ENCODE results near the gene NDOR1. TPM values are rescaled to one million over a fixed set of nuclear protein-coding genes. Genes with fewer than 3 reads are reported as not detected.
A peak's percentile ranks its signal among the peaks of the same experiment; 100 is the strongest.

NDOR1 gene
- total RNA-seq, 3 donors from 2014 or later = 45.2 to 53.7 (median 50.5) TPM

GRCh38 chr9:137194909-137195308 is 10.6 kb upstream of the NDOR1 start:
- peaks cover 7% of the 10 kb centered on the region for H3K4me1 Mint-ChIP-seq (ENCODE audit: low read depth)
- H3K9me3 Mint-ChIP-seq = no peaks in the 10 kb centered on the region
- no peak overlapping the region for H3K4me3 Mint-ChIP-seq
- ATAC-seq = no peak
- peaks cover 2% of the 10 kb centered on the region for H3K36me3 Mint-ChIP-seq (ENCODE audit: insufficient read depth)
- H3K27me3 Mint-ChIP-seq (ENCODE audit: low read depth) = no peaks in the 10 kb centered on the region
- no peak for DNase-seq

DNA sequence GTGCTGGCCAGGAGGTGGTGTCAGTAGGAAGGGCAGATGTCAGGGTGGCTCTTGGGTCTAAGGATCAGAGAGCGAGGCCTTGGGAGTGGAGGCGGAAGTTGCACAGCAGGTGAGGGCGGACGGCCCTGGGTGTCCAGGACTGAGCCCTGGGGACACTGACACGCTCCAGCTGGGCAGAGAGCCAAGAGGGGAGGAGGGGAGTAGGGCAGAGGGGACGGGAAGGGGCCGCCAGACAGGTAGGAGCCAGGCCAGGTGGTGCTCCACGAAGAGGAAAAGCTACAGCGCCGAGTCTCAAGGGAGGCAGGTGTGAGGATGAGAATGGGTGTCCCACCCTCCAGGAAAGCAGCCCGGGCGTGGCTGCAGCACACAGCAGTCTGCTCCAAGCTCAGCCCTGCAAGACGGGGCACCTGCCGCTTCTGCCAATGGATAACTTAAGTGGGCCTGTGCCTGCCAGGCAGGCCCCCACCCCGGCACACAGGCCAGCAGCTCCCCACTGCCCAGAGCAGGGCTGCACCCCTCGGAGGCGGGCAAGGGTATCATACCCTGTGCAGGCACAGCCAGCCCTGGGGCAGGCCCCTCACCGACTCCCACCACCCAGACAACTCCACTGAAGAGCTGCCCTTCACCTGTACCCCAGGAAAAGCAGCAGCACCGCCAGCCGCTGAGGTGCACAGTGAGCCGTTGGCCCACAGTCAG is 9.8 kb upstream of the NDOR1 start:
- H3K4me3 Mint-ChIP-seq = no peak overlapping the region
- H3K9me3 Mint-ChIP-seq = no peaks in the 10 kb centered on the region
- no peak for DNase-seq
- peaks cover 4% of the 10 kb centered on the region for H3K4me1 Mint-ChIP-seq (ENCODE audit: low read depth)
- peaks cover 2% of the 10 kb centered on the region for H3K36me3 Mint-ChIP-seq (ENCODE audit: insufficient read depth)
- no peak for ATAC-seq
- H3K27me3 Mint-ChIP-seq (ENCODE audit: low read depth) = no peaks in the 10 kb centered on the region

DNA sequence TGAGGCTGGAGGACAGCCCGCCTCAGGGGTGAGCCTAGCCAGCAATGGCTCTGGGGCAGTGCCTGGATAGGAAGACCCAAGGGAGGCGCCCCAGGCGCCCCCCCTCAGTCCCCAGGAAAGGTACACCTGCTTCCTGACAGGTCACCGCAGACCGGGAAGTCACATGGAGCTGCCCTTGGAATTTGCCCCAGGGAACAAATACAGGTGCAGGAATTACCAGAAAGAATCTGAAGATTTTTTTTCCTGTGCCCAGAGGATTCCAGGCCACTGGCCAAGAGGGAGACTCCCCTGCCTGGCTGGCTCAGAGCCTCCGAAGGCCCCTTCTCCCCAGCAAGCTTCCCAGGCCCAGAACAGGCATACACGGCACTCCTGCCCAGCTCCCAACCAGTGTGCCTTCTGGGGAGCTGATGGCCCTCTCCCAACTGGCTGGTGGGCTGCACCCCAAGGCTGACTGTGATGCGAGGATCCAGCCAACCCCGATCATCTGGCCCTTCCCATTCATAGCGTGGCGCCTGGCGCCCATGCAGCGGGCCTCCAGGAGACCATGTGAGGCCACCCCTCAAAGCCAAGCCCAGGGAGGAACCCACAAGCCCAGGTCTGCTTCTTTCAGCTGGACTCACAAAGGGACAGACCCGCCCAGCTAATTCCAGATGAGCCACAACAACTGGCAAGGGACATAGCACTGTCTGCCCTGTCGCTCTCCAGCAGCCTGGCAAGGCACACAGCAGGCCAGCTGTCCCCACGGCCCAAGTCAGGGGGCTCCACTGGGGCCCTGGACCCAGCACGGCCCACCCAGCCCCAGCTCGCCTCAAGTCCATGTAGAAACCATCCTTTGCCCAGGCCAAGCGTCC is 7.2 kb upstream of the NDOR1 start:
- Mint-ChIP-seq H3K9me3 (no peaks in the 10 kb centered on the region), H3K36me3 (ENCODE audit: insufficient read depth) (no peaks in the 10 kb centered on the region), H3K4me1 (ENCODE audit: low read depth) (peaks cover 13% of the 10 kb centered on the region), H3K27me3 (ENCODE audit: low read depth) (no peaks in the 10 kb centered on the region), H3K4me3 (peak overlapping the region; percentile 52)
- ATAC-seq = no peak
- DNase-seq = no peak

DNA sequence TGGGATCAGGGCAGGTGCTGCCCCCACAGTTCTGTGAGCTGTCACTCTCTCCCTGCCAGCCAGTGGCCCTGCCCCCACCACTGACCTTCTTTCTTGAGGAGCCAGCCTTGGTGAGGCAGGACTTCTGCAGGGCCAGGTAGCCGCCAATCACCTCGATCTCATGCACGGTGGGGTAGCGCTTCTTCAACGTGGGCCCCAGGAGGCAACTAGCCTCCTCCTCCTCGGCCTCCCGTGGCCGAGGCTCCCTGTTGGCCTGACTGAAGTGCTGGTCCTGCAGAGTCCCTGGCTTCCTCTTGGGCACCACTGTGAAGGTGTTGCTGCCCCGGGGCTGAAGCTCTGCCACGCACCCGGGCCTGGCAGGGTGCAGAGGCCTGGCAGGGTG is 6.6 kb upstream of the NDOR1 start:
- Mint-ChIP-seq H3K4me1 (ENCODE audit: low read depth) (peaks cover 13% of the 10 kb centered on the region), H3K36me3 (ENCODE audit: insufficient read depth) (no peaks in the 10 kb centered on the region), H3K27me3 (ENCODE audit: low read depth) (no peaks in the 10 kb centered on the region), H3K9me3 (no peaks in the 10 kb centered on the region), H3K4me3 (peak overlapping the region; percentile 83)
- ATAC-seq (no peak), DNase-seq (no peak)

DNA sequence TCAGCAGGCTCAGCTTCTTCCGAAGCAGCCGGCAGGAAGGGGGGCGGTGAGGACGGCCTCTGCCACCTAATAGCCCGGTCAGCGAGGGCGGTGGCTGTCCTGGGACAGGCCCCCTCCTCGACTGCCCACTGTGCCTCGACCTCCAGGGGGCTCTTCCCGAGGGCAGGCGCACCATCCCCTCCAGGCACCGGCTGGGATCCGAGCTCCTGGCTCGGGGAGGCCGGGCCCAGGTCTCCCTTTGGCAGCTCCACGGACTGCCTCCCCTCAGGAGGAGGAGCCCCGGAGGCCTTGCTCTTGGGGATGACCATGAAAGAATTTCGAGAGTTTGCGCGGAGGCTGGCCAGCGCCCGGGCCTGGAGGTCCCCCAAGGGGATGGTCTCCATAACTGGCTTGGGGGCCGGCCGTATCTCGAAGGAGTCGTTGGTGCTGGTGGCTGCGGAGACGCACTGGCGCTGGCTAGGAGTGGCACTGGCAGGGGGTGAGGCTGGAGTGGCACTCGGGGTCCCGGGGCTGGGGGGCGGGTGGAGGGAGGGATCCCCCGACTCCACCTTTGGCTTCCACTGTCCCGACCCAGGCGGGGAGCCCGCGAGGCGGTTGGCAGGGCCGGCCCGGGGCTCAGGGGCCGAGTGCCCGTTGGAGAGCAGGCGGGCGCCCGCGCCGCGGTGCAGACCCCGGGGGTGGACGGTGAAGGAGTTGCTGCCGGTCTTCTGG is 5.9 kb upstream of the NDOR1 start:
- Mint-ChIP-seq H3K36me3 (ENCODE audit: insufficient read depth) (no peaks in the 10 kb centered on the region), H3K27me3 (ENCODE audit: low read depth) (no peaks in the 10 kb centered on the region), H3K9me3 (no peaks in the 10 kb centered on the region), H3K4me3 (peak overlapping the region; percentile 83), H3K4me1 (ENCODE audit: low read depth) (peaks cover 18% of the 10 kb centered on the region)
- no peak for DNase-seq
- no peak for ATAC-seq

DNA sequence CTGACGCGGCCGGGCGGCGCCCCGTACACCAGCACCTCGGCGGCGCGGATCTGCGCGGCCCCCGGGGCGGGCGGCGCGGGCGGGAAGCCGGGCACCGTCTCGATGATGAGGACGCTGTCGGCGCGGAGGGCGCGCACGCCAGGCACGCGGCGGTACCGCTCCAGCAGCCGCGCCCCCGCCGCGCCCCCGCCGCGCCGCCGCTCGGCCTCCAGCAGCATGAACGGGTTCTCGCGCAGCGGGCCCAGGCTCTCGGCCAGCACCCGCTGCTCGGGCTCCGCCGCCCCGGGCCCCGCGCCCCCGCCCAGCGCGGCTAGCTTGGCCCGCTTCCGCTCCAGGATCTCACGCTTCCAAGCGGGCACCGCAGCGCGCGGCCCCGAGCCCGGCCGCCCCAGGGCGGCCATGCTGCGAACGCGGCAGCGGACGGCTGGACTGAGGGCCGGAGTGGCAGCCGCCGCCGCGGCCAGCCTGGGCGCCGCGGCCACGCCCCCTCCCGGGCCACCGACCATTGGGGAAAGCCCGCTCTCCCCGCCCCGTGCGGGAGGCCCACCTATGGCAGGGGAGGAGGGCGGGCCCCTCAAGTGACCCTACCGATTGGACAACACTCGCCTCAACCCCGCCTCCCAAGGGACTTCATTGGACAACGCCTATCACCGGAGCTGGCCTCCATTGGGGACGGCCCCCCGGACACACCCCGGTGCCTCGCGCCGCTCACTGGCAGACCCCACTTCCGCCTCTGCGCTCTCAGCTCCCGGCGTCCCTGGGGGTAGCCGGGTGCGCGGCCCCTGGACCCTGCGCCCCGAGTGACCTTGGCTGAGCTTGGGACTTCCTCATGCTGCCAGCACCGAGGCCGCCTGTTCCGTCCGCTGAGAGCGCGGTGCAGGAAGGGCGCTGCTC is 4.9 kb upstream of the NDOR1 start, which contains the start of gene TPRN:
TPRN (minus strand) TSS at position 431 of the 894 bp plus-strand sequence; CDS start at position 401, 30 bp downstream.
- Mint-ChIP-seq H3K9me3 (no peaks in the 10 kb centered on the region), H3K4me3 (peak within 1 kb of the TSS; percentile 84), H3K36me3 (ENCODE audit: insufficient read depth) (no peaks in the 10 kb centered on the region), H3K27me3 (ENCODE audit: low read depth) (no peaks in the 10 kb centered on the region), H3K4me1 (ENCODE audit: low read depth) (peaks cover 22% of the 10 kb centered on the region)
- peak; percentile 97 for DNase-seq
- ATAC-seq = peak; percentile 93 to 96

- no peak for ATAC-seq
- no peak for DNase-seq
- Mint-ChIP-seq H3K4me3 (peak overlapping the region; percentile 84), H3K9me3 (no peaks in the 10 kb centered on the region), H3K36me3 (ENCODE audit: insufficient read depth) (no peaks in the 10 kb centered on the region), H3K4me1 (ENCODE audit: low read depth) (peaks cover 26% of the 10 kb centered on the region), H3K27me3 (ENCODE audit: low read depth) (no peaks in the 10 kb centered on the region)
These were observed 4.2 kb upstream of the NDOR1 start for GRCh38 chr9:137201205-137201868.

- Mint-ChIP-seq H3K27me3 (ENCODE audit: low read depth) (no peaks in the 10 kb centered on the region), H3K4me1 (ENCODE audit: low read depth) (peaks cover 39% of the 10 kb centered on the region), H3K9me3 (no peaks in the 10 kb centered on the region), H3K36me3 (ENCODE audit: insufficient read depth) (peaks cover 7% of the 10 kb centered on the region), H3K4me3 (no peak overlapping the region)
- DNase-seq = no peak
- ATAC-seq = no peak
These were observed 2.5 kb upstream of the NDOR1 start for GRCh38 chr9:137202966-137203365.

DNA sequence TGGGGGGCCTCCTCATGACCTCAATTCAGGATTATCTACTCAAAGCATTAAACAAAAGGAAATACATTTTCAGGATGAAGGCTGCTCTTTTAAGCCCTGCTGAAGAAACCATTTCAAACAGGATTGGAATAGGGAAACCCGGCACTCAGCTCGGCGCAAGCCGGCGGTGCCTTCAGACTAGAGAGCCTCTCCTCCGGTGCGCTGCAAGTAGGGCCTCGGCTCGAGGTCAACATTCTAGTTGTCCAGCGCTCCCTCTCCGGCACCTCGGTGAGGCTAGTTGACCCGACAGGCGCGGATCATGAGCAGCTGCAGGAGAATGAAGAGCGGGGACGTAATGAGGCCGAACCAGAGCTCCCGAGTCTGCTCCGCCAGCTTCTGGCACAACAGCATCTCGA is 772 bp upstream of the NDOR1 start:
- Mint-ChIP-seq H3K9me3 (no peaks in the 10 kb centered on the region), H3K4me1 (ENCODE audit: low read depth) (peaks cover 36% of the 10 kb centered on the region), H3K27me3 (ENCODE audit: low read depth) (no peaks in the 10 kb centered on the region), H3K36me3 (ENCODE audit: insufficient read depth) (peaks cover 12% of the 10 kb centered on the region), H3K4me3 (peak overlapping the region; percentile 95)
- no peak for DNase-seq
- ATAC-seq = no peak

- ATAC-seq (no peak), DNase-seq (no peak)
- peaks cover 33% of the 10 kb centered on the region for H3K4me1 Mint-ChIP-seq (ENCODE audit: low read depth)
- no peaks in the 10 kb centered on the region for H3K9me3 Mint-ChIP-seq
- peaks cover 12% of the 10 kb centered on the region for H3K36me3 Mint-ChIP-seq (ENCODE audit: insufficient read depth)
- H3K27me3 Mint-ChIP-seq (ENCODE audit: low read depth) = no peaks in the 10 kb centered on the region
- peak overlapping the region; percentile 95 for H3K4me3 Mint-ChIP-seq
These were observed 1.1 kb downstream of the NDOR1 start for GRCh38 chr9:137206602-137207001.

- DNase-seq (no peak), ATAC-seq (no peak)
- no peaks in the 10 kb centered on the region for H3K9me3 Mint-ChIP-seq
- H3K36me3 Mint-ChIP-seq (ENCODE audit: insufficient read depth) = peaks cover 13% of the 10 kb centered on the region
- no peaks in the 10 kb centered on the region for H3K27me3 Mint-ChIP-seq (ENCODE audit: low read depth)
- H3K4me1 Mint-ChIP-seq (ENCODE audit: low read depth) = peaks cover 11% of the 10 kb centered on the region
- H3K4me3 Mint-ChIP-seq = no peak overlapping the region
These were observed 6.0 kb downstream of the NDOR1 start for GRCh38 chr9:137211532-137211931.

- Mint-ChIP-seq H3K9me3 (no peaks in the 10 kb centered on the region), H3K4me1 (ENCODE audit: low read depth) (peaks cover 1% of the 10 kb centered on the region), H3K4me3 (no peak overlapping the region), H3K27me3 (ENCODE audit: low read depth) (no peaks in the 10 kb centered on the region), H3K36me3 (ENCODE audit: insufficient read depth) (peaks cover 7% of the 10 kb centered on the region)
- DNase-seq = no peak
- no peak for ATAC-seq
These were observed 7.0 kb downstream of the NDOR1 start for GRCh38 chr9:137212520-137212919.
